MCF 10A (cell line): ENCODE measurements around the gene MAD1L1. TPM values are rescaled to one million over a fixed set of nuclear protein-coding genes. Genes with fewer than 3 reads are reported as not detected.
A peak's percentile ranks its signal among the peaks of the same experiment; 100 is the strongest.

Source experiments
- BruUV-seq: library from RNA; stranded (reverse); fragments of 400-500 nt; replicated peaks from 2 replicates; lab custom pipeline; 2021; lab: Mats Ljungman, UMichigan
- CTCF ChIA-PET: fragments of 300-600 bp; sonication (Branson Sonifier 250); formaldehyde crosslinking; extraction: SDS; loops from one replicate; lab custom pipeline; 2021; ENCODE audit warnings: antibody characterized with exemption, inconsistent platforms; lab: Yijun Ruan, JAX
- POLR2A ChIA-PET: fragments of 300-600, 350-650 bp; sonication (Branson Sonifier 250); formaldehyde crosslinking; extraction: SDS; loops from one replicate; lab custom pipeline; 2020; ENCODE audit warnings: antibody characterized with exemption, inconsistent platforms; lab: Yijun Ruan, JAX
- DNase-seq: peaks from one replicate; pipeline ENCODE4 v3.0.0-alpha.2; 2018; ENCODE audit not compliant: unreplicated experiment
- H3K27ac Mint-ChIP-seq: one replicate; pipeline ENCODE4 v1.8.0; 2022; ENCODE audit warnings: mild to moderate bottlenecking, low read depth, mixed read lengths; ENCODE audit not compliant: unreplicated experiment
- H3K27me3 Mint-ChIP-seq: one replicate; pipeline ENCODE4 v1.8.0; 2022; ENCODE audit warnings: mixed read lengths; ENCODE audit not compliant: insufficient read depth, unreplicated experiment
- H3K36me3 Mint-ChIP-seq: one replicate; pipeline ENCODE4 v1.8.0; 2022; ENCODE audit warnings: mild to moderate bottlenecking, moderate library complexity, mixed read lengths; ENCODE audit not compliant: insufficient read depth, unreplicated experiment
- H3K4me1 Mint-ChIP-seq: one replicate; pipeline ENCODE4 v1.8.0; 2022; ENCODE audit warnings: mixed read lengths; ENCODE audit not compliant: insufficient read depth, unreplicated experiment
- H3K4me3 Mint-ChIP-seq: one replicate; pipeline ENCODE4 v1.8.0; 2022; ENCODE audit warnings: mild to moderate bottlenecking, moderate library complexity, mixed read lengths; ENCODE audit not compliant: unreplicated experiment
- H3K9me3 Mint-ChIP-seq: one replicate; pipeline ENCODE4 v1.8.0; 2022; ENCODE audit warnings: mixed read lengths; ENCODE audit not compliant: unreplicated experiment
- intact Hi-C: fragments of 100-400 bp; cut with micrococcal nuclease; formaldehyde crosslinking; loops from 2 replicates; pipeline ENCODE4 v1.14.1; 2022
- total RNA-seq: library from RNA; stranded (reverse); gene quantifications from 2 replicates; pipeline ENCODE4 v1.2.3, GENCODE V29; 2022
- TF ChIP-seq, protein P1 (sequence below): fragments of 200-600 bp; IDR thresholded peaks from one replicate; pipeline ENCODE4 v1.8.0; 2022; ENCODE audit warnings: antibody characterized with exemption, mild to moderate bottlenecking; ENCODE audit not compliant: unreplicated experiment

MAD1L1 gene
- total RNA-seq, 1 experiment from 2014 or later = 25.2 TPM

DNA sequence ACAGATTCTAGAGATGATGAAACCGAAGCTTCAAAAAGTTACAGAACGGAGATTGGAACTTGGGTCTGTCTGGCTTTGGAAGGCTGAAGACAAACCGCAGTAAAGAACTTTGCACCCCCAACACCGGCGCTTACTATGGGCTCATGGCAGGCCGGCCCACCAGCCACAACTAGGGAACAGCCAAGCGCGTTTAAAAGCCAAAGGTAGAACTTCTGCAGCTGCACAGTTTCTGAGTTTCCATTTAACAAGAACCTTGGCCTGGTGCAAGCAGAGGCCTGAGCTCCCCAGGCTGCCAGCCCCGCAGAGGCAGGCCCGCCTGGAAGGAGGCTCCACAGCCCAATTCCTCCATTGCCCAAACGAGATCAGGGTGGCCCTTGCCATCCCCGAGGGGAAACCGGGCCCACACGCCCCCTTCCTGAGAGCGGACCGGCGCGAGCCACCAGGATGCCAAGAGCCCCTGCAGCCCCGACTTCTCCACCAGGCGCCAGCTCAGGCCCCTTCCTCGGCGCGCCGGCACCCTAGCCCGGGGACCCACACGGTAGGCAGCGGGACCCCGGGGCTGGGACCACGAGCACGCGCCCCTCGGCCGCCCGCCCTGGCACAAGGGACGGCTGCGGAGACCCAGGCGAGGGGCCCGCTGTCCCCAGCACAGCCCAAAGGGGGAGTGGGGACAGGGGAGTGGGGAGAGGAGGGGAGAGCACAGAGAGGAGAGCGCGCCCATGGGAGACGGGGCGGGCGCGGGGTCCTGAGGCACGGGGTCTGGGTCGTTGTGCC lies 566 bp downstream of the MAD1L1 start:
- Mint-ChIP-seq H3K9me3 (no peaks in the 10 kb centered on the region), H3K4me1 (peaks cover 5% of the 10 kb centered on the region), H3K27me3 (no peaks in the 10 kb centered on the region), H3K4me3 (peak overlapping the region; percentile 81), H3K27ac (peak overlapping the region; percentile 79), H3K36me3 (peaks cover 31% of the 10 kb centered on the region)
- intact Hi-C loops = no loop called here
- DNase-seq = no peak
- TF ChIP-seq, protein P1, sequence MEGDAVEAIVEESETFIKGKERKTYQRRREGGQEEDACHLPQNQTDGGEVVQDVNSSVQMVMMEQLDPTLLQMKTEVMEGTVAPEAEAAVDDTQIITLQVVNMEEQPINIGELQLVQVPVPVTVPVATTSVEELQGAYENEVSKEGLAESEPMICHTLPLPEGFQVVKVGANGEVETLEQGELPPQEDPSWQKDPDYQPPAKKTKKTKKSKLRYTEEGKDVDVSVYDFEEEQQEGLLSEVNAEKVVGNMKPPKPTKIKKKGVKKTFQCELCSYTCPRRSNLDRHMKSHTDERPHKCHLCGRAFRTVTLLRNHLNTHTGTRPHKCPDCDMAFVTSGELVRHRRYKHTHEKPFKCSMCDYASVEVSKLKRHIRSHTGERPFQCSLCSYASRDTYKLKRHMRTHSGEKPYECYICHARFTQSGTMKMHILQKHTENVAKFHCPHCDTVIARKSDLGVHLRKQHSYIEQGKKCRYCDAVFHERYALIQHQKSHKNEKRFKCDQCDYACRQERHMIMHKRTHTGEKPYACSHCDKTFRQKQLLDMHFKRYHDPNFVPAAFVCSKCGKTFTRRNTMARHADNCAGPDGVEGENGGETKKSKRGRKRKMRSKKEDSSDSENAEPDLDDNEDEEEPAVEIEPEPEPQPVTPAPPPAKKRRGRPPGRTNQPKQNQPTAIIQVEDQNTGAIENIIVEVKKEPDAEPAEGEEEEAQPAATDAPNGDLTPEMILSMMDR = no peak
- CTCF ChIA-PET = interaction anchor here (0.9 to 1.2 kb wide), 2 partner anchors 87 to 116 kb away, joined by 3 to 6 read pairs; no protein-coding TSS in a partner anchor
- POLR2A ChIA-PET = interaction anchor here (0.9 to 3.5 kb wide), 5 partner anchors 8 to 122 kb away, joined by 4 to 25 read pairs (median 8); partner anchors contain the start of genes EIF3B, MRM2 and NUDT1
- no TSS peak for BruUV-seq

DNA sequence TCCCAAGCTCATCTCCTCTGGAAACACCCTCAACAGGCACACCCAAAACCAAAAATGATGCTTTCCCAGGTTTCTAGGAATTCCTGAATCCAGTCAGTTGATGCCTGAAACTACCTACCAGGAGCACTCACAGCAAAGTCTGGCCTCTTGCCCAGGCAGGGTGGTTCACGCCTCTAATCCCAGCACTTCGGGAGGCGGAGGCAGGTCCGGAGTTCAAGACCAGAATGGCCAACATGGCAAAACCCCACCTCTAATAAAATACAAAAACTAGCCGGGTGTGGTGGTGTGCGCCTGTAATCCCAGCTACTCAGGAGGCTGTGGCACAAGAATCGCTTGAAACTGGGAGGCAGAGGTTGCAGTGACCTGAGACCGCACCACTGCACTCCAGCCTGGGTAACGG lies 1.9 kb downstream of the MAD1L1 start:
- TF ChIP-seq, protein P1 = no peak
- BruUV-seq = no TSS peak
- POLR2A ChIA-PET = interaction anchor here (0.6 to 3.5 kb wide), 5 partner anchors 10 to 123 kb away, joined by 3 to 25 read pairs (median 5); partner anchors contain the start of genes EIF3B, MRM2 and NUDT1
- CTCF ChIA-PET = interaction anchor here (0.9 to 1.2 kb wide), 2 partner anchors 117 to 652 kb away, joined by 3 to 5 read pairs; no protein-coding TSS in a partner anchor
- no peak overlapping the region for H3K4me3 Mint-ChIP-seq
- DNase-seq = no peak
- H3K36me3 Mint-ChIP-seq = peaks cover 19% of the 10 kb centered on the region
- H3K27me3 Mint-ChIP-seq = no peaks in the 10 kb centered on the region
- H3K27ac Mint-ChIP-seq = no peak overlapping the region
- intact Hi-C loops = no loop called here
- peaks cover 8% of the 10 kb centered on the region for H3K4me1 Mint-ChIP-seq
- no peaks in the 10 kb centered on the region for H3K9me3 Mint-ChIP-seq

DNA sequence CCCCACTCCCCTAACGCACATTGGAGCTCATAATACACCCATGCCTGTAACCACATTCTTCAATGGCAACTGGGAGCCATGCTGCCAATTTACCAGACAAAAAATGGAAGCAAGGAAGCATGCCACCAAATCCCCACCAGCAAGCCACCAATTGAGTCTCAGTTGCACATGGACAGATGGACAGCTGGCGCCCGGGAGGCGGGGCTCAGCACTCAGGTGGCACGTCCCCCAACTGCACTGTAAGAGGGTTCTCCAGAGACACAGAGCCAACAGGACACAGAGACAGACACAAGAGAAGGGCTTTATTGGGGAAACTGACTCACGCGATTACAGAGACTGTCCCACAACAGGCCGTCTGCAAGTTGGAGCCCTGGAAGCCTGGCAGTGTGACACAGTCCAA lies 2.5 kb downstream of the MAD1L1 start:
- TF ChIP-seq, protein P1 = no peak
- no peaks in the 10 kb centered on the region for H3K27me3 Mint-ChIP-seq
- H3K36me3 Mint-ChIP-seq = peaks cover 18% of the 10 kb centered on the region
- H3K27ac Mint-ChIP-seq = no peak overlapping the region
- BruUV-seq = no TSS peak
- ChIA-PET POLR2A (interaction anchor here (0.6 to 1.2 kb wide), 2 partner anchors 12 to 119 kb away, joined by 3 read pairs; partner anchors contain the start of genes MRM2 and NUDT1), CTCF (no interaction called here)
- no peak overlapping the region for H3K4me3 Mint-ChIP-seq
- H3K9me3 Mint-ChIP-seq = no peaks in the 10 kb centered on the region
- H3K4me1 Mint-ChIP-seq = peaks cover 14% of the 10 kb centered on the region
- DNase-seq = no peak
- intact Hi-C loops = no loop called here

GRCh38 chr7:2229467-2229866 lies 3.3 kb downstream of the MAD1L1 start:
- Mint-ChIP-seq H3K27me3 (no peaks in the 10 kb centered on the region), H3K36me3 (peaks cover 16% of the 10 kb centered on the region), H3K4me1 (peaks cover 22% of the 10 kb centered on the region), H3K9me3 (no peaks in the 10 kb centered on the region), H3K27ac (no peak overlapping the region), H3K4me3 (no peak overlapping the region)
- POLR2A ChIA-PET = interaction anchor here (1.2 to 3.2 kb wide), 2 partner anchors 12 kb away, joined by 3 to 10 read pairs; partner anchors contain the start of genes MRM2 and NUDT1
- intact Hi-C loops = no loop called here
- no peak for DNase-seq
- TF ChIP-seq, protein P1 = no peak
- BruUV-seq = no TSS peak
- CTCF ChIA-PET = no interaction called here
